Activated CD8-positive, alpha-beta T cell treated with anti-CD3 and anti-CD28 coated beads for 36 hours (primary cell): ENCODE data around the gene DPM2. TPM values are rescaled to one million over a fixed set of nuclear protein-coding genes. Genes with fewer than 3 reads are reported as not detected.
A peak's percentile ranks its signal among the peaks of the same experiment; 100 is the strongest.

Source experiments
- ATAC-seq: fragments of 200-7000 bp; cut with Tn5 transposase; one replicate; pipeline ENCODE4 v1.10.0; 2021; ENCODE audit warnings: mild to moderate bottlenecking, moderate library complexity
- CTCF ChIA-PET: fragments of 350-600 bp; sonication (Branson Sonifier 250); formaldehyde crosslinking; loops from one replicate; lab custom pipeline; 2021; ENCODE audit warnings: antibody characterized with exemption; lab: Charles Lee
- POLR2A ChIA-PET: fragments of 350-600 bp; sonication (Branson Sonifier 250); formaldehyde crosslinking; loops from one replicate; lab custom pipeline; 2021; ENCODE audit warnings: antibody characterized with exemption; lab: Charles Lee
- DNase-seq: peaks from one replicate; pipeline ENCODE4 v3.0.0-alpha.2; 2020
- H3K27ac Mint-ChIP-seq: one replicate; pipeline ENCODE4 v1.8.0; 2021; ENCODE audit warnings: mild to moderate bottlenecking, mixed read lengths
- H3K27me3 Mint-ChIP-seq: one replicate; pipeline ENCODE4 v1.8.0; 2021; ENCODE audit warnings: mixed read lengths
- H3K36me3 Mint-ChIP-seq: one replicate; pipeline ENCODE4 v1.8.0; 2021; ENCODE audit warnings: low read depth, mixed read lengths
- H3K4me1 Mint-ChIP-seq: one replicate; pipeline ENCODE4 v1.8.0; 2021; ENCODE audit warnings: low read depth, mixed read lengths
- H3K4me3 Mint-ChIP-seq: one replicate; pipeline ENCODE4 v1.8.0; 2021; ENCODE audit warnings: mild to moderate bottlenecking, moderate library complexity, mixed read lengths
- H3K9me3 Mint-ChIP-seq: one replicate; pipeline ENCODE4 v1.8.0; 2021; ENCODE audit warnings: mixed read lengths
- CTCF ChIP-seq: fragments of 200-600 bp; IDR thresholded peaks from one replicate; pipeline ENCODE4 v1.8.0; 2022; ENCODE audit warnings: antibody characterized with exemption, mild to moderate bottlenecking
- intact Hi-C: fragments of 100-400 bp; cut with micrococcal nuclease; formaldehyde crosslinking; loops from one replicate; pipeline ENCODE4 v1.10.0; 2022
- total RNA-seq, 2 experiments: library from RNA; stranded (reverse); gene quantifications; one replicate each; pipeline ENCODE4 v1.2.3, GENCODE V29; 2021

The DPM2 gene
- total RNA-seq, 2 experiments from 2014 or later, result 41.3 to 43.9 TPM

- Mint-ChIP-seq H3K27me3 (no peaks in the 10 kb centered on the region), H3K9me3 (no peaks in the 10 kb centered on the region), H3K4me3 (no peak overlapping the region), H3K4me1 (peaks cover 35% of the 10 kb centered on the region), H3K36me3 (peaks cover 37% of the 10 kb centered on the region), H3K27ac (peak overlapping the region; percentile 59)
- no peak for TF ChIP-seq CTCF
- intact Hi-C loops, result loop anchor here (5.0 kb wide), 1 partner anchor 93 kb away; no protein-coding TSS in a partner anchor
- ChIA-PET POLR2A (interaction anchor here (0.9 to 1.9 kb wide), 5 partner anchors 20 to 148 kb away, joined by 3 to 12 read pairs (median 3); no protein-coding TSS in a partner anchor), CTCF (interaction anchor here (0.9 to 30.0 kb wide), 16 partner anchors 11 to 173 kb away, joined by 3 to 631 read pairs (median 8); partner anchors contain the start of genes EEIG1, NAIF1 and SLC25A25)
- ATAC-seq, result no peak
- no peak for DNase-seq
Measured at GRCh38 chr9:127944586-127945218, 7.0 kb upstream of the DPM2 start.

- Mint-ChIP-seq H3K9me3 (no peaks in the 10 kb centered on the region), H3K27me3 (no peaks in the 10 kb centered on the region), H3K4me1 (peaks cover 29% of the 10 kb centered on the region), H3K27ac (peak overlapping the region; percentile 86), H3K4me3 (no peak overlapping the region), H3K36me3 (peaks cover 36% of the 10 kb centered on the region)
- TF ChIP-seq CTCF, result peak; percentile 95
- intact Hi-C loops, result loop anchor here (5.0 kb wide), 1 partner anchor 94 kb away; no protein-coding TSS in a partner anchor
- peak; percentile 88 for DNase-seq
- ChIA-PET POLR2A (interaction anchor here (0.9 to 1.9 kb wide), 6 partner anchors 21 to 96 kb away, joined by 3 to 12 read pairs (median 3); partner anchors contain the start of gene EEIG1), CTCF (interaction anchor here (0.6 to 30.0 kb wide), 32 partner anchors 10 to 488 kb away, joined by 3 to 631 read pairs (median 5); partner anchors contain the start of genes EEIG1, NAIF1, PIP5KL1 and SLC25A25)
- peak; percentile 93 for ATAC-seq
Measured at GRCh38 chr9:127943731-127944144, 6.1 kb upstream of the DPM2 start.

GRCh38 chr9:127943011-127943662, 5.5 kb upstream of the DPM2 start:
- peak overlapping the region; percentile 80 for H3K27ac Mint-ChIP-seq
- DNase-seq (no peak), ATAC-seq (peak; percentile 4)
- H3K4me1 Mint-ChIP-seq, result peaks cover 30% of the 10 kb centered on the region
- CTCF ChIA-PET, result interaction anchor here (0.6 to 30.0 kb wide), 35 partner anchors 9 to 488 kb away, joined by 3 to 631 read pairs (median 5); partner anchors contain the start of genes EEIG1, NAIF1, PIP5KL1 and SLC25A25
- no peaks in the 10 kb centered on the region for H3K9me3 Mint-ChIP-seq
- H3K27me3 Mint-ChIP-seq, result no peaks in the 10 kb centered on the region
- H3K36me3 Mint-ChIP-seq, result peaks cover 32% of the 10 kb centered on the region
- TF ChIP-seq CTCF, result no peak
- intact Hi-C loops, result loop anchor here (5.0 kb wide), 1 partner anchor 94 kb away; no protein-coding TSS in a partner anchor
- POLR2A ChIA-PET, result interaction anchor here (1.0 to 2.1 kb wide), 7 partner anchors 9 to 92 kb away, joined by 3 to 12 read pairs (median 7); partner anchors contain the start of gene EEIG1
- H3K4me3 Mint-ChIP-seq, result no peak overlapping the region

- Mint-ChIP-seq H3K4me3 (no peak overlapping the region), H3K9me3 (no peaks in the 10 kb centered on the region), H3K4me1 (peaks cover 31% of the 10 kb centered on the region), H3K36me3 (peaks cover 27% of the 10 kb centered on the region), H3K27me3 (no peaks in the 10 kb centered on the region), H3K27ac (peak overlapping the region; percentile 80)
- TF ChIP-seq CTCF, result peak; percentile 85
- DNase-seq, result peak; percentile 67
- peak; percentile 55 for ATAC-seq
- intact Hi-C loops, result loop anchor here (5.0 kb wide), 1 partner anchor 95 kb away; no protein-coding TSS in a partner anchor
- ChIA-PET POLR2A (interaction anchor here (1.2 to 2.5 kb wide), 8 partner anchors 9 to 155 kb away, joined by 3 to 11 read pairs (median 6); partner anchors contain the start of gene PIP5KL1), CTCF (interaction anchor here (0.5 to 30.0 kb wide), 27 partner anchors 9 to 208 kb away, joined by 3 to 631 read pairs (median 5); partner anchors contain the start of genes EEIG1, NAIF1, PIP5KL1 and ST6GALNAC4)
Measured at GRCh38 chr9:127942216-127943010, 4.8 kb upstream of the DPM2 start.
